NCI-H2227 treated with DMSO at 0.1 percent for 48 hours (cell line): Measurements from ENCODE around the gene PRRT2.

Source experiments
- DNase-seq: peaks from one replicate; lab custom pipeline; 2025; lab: John Stamatoyannopoulos, UW

Gene PRRT2

GRCh38 chr16:29835926-29836325 is 23.9 kb downstream of the PRRT2 start:
- no peak for DNase-seq

DNA sequence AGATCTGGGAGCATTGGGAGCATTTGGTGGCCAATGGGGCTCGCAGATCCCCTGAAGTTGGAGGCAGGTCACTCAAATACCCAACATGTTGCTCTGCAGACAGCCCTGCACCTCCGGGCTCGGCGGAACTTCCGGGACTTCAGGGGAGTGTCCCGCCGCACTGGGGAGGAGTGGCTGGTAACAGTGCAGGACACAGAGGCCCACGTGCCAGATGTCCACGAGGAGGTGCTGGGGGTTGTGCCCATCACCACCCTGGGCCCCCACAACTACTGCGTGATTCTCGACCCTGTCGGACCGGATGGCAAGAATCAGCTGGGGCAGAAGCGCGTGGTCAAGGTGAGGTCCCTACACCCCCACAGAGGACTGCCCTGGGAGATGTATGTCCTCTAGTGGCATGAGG is 24.6 kb downstream of the PRRT2 start:
- DNase-seq = no peak

- no peak for DNase-seq
Measured at GRCh38 chr16:29837841-29838240, 25.8 kb downstream of the PRRT2 start.

DNA sequence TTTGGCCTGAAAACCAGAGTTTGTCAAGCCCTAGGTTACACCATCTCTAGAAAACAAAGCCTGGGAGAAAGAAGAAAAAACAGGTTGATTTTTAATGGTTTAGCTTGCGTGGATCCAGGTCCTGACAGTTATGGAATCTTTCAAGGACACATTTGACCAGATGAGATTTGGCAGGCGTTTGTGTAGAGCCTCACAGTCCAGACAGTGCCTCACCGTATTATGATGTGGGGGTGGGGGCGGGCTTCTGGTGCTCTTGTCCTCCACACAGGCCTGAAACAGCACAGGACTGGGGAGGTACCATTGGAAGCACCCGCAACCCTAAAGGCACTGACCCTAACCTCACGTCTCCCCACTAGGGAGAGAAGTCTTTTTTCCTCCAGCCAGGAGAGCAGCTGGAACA is 27.8 kb downstream of the PRRT2 start:
- DNase-seq = no peak

DNA sequence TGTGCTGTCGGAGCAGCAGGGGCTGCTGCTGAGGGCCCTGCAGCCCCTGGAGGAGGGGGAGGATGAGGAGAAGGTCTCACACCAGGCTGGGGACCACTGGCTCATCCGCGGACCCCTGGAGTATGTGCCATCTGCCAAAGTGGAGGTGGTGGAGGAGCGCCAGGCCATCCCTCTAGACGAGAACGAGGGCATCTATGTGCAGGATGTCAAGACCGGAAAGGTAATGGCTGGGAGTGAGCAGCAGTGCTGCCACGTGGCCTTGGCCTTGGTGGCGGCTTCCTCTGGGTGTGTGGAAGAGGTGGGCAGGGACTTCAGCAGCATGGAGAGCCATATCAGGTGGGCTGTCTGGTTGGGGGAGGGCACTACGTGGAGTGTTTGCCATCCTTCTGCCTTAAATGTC is 28.2 kb downstream of the PRRT2 start:
- no peak for DNase-seq

DNA sequence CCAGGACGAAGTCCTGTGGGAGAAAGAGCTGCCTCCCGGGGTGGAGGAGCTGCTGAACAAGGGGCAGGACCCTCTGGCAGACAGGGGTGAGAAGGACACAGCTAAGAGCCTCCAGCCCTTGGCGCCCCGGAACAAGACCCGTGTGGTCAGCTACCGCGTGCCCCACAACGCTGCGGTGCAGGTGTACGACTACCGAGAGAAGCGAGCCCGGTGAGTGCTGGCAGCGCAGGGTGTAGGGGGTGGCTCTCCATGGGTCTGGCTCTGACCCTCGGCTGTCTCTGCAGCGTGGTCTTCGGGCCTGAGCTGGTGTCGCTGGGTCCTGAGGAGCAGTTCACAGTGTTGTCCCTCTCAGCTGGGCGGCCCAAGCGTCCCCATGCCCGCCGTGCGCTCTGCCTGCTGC is 29.6 kb downstream of the PRRT2 start:
- no peak for DNase-seq

DNA sequence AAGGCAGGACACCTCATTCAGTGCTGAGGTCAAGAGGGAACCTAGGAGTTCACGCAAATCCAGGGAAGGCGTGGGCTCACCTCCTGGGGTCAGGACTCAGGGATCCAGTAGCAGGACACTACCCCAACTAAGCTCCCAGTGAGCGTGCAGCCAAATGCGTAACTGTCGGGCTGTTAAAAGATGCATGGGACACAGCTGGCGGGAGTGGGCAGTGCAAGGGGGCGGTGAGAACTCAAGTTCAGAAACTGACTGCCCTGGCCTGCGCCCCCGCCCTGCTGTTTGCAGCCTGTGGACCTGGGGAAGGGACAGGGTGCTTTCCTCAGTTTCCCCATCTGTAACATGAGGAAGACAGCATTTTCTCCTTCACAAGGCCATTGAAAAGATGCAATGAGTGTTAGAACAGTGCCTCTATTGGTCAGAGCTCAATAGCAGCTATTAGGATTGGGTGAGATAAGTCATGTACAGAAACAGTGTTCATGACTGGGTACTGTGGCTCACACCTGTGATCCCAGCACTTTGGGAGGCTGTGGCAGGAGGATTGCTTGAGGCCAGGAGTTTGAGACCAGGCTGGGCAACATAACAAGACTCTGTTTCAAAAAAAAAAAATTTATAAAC is 30.8 kb downstream of the PRRT2 start:
- no peak for DNase-seq

DNA sequence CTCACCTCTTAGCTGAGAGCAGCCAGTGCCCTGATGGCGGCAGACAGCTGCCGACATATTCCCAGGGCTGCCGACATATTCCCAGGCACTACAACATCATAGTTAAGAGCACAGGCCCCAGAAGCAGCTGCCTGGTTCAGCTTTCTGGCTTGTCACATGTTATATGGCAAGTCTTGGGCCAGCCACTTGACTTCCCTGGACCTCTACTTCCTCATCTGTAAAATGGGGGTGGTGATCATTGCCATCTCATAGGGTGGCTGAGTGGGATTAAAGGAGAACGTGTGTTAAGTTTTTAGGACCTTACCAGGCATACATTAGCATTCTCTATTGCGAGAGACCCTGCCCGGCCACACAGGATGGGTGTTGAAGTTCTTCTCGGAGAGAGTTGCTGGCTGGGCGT is 31.9 kb downstream of the PRRT2 start:
- DNase-seq = no peak

DNA sequence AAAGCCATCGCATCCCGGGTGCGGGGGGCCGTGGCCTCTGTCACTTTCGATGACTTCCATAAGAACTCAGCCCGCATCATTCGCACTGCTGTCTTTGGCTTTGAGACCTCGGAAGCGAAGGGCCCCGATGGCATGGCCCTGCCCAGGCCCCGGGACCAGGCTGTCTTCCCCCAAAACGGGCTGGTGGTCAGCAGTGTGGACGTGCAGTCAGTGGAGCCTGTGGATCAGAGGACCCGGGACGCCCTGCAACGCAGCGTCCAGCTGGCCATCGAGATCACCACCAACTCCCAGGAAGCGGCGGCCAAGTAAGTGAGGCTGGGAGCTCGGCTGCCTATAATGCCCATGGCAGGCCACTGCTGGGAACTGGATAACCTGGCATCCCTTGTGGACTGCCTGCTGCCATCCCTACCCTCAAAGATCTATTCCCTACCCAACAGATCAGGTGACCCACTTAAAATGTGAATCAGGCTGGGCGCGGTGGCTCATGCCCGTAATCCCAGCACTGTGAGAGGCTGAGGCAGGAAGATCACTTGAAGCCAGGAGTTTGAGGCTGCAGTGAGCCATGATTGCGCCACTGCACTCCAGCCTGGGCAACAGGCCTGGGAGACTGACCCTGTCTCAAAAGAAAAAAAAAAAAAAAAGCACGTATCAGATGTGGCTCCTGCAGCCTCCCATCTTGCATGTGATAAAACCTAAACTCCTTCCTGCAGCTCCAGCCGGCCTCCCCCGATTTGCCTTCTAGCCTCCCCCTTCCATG is 32.8 kb downstream of the PRRT2 start:
- no peak for DNase-seq

GRCh38 chr16:29845656-29846055 is 33.7 kb downstream of the PRRT2 start:
- no peak for DNase-seq

GRCh38 chr16:29848420-29849297 is 36.7 kb downstream of the PRRT2 start:
- no peak for DNase-seq

GRCh38 chr16:29849505-29849904 is 37.5 kb downstream of the PRRT2 start:
- DNase-seq = peak; percentile 15

DNA sequence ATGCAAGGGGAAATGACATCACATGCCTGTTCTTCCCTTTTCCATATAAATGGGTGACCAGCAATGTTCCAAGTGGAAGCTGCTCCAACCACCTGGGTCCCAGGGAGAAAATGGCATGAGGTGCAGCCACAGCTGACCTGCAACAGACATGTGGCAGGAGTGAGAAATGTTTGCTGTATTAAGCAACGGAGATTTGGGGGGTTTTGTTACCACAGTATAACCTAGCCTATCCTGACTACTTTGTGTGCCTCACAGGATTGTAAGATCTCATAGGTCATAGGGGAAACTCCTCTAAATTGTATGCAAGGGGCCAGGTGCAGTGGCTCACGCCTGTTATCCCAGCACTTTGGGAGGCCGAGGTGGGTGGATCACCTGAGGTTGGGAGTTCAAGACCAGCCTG is 39.0 kb downstream of the PRRT2 start:
- no peak for DNase-seq

- no peak for DNase-seq
Measured at GRCh38 chr16:29852654-29853053, 40.7 kb downstream of the PRRT2 start.

DNA sequence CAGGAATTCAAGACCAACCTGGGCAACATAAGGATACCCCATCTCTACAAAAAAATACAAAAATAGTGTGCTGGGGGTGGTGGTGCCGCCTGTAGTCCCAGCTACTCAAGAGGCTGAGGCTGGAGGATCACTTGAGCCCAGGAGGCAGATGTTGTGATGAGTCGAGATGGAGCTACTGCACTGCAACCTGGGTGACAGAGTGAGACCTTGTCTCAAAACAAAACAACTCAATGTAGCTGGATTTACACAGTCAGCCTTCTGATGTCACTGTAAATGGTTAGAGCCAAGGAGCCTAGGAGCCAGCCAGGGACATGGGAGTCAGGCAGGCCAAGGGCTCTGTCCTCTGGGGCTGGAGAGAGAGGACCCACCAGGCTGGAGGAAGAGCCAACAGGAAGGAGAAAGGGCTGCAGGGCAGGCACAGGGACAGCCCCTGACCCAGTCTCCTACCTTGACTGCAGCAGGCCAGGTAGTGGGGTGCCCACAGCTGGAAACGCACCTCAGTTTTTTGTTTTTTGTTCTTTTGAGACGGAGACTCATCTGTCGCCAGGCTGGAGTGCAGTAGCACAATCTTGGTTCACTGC is 42.6 kb downstream of the PRRT2 start:
- no peak for DNase-seq

DNA sequence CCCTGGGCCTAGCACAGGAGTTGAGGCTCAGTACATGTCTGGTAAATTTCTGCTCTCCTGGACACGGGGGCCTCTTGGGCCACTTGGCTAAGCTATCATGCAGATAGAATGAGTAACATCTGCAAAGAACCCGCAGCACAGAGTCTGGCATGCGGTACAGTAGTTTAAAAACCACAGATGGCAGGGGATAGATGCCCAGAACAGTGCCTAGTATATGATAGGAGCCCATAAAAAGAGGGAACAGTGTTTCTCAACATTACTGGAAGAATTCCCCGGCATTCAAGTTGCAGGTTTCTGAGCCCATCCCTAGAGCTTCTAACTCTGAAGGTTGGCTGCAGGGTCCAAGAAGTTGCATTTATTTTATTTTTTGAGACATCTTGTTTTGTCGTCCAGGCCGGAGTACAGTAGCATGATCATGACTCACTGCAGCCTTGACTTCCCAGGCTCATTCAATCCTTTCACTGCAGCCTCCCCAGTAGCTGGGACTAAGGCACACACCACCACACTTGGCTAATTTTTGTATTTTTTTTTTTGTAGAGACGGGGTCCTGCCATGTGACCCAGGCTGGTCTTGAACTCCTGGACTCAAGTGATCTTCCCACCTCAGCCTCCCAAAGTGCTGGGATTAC is 45.3 kb downstream of the PRRT2 start:
- no peak for DNase-seq

DNA sequence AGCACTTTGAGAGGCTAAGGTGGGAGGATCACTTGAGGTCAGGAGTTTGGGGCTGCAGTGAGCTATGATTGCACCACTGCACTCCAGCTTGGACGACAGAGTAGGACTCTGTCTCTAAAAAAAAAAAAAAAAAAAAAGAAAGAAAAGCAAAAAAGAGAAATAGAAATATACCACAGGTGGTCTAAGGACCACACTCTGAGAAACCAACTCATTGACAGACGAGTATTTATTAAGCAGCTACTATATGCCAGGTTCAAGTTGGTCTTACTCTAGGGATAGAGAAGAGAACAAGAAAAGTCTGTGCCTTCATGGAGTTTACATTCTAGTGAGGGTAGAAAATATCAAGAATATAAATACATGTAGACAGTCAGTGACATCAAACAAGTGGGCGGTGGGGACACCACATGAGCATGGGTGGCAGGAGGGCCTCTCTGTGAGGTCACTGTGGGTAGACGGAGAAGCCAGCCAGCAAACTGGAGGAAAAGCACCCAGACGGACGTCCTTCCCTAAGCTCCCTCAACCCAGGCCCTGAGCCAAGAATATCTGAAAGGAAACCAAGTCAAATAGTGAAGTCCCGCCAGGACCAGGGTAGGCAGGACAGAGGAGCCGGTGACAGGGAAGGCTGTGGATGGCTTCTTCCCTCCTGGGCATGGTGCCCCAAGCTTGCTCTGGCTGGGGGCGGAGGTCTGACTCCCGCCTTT is 46.3 kb downstream of the PRRT2 start:
- no peak for DNase-seq

DNA sequence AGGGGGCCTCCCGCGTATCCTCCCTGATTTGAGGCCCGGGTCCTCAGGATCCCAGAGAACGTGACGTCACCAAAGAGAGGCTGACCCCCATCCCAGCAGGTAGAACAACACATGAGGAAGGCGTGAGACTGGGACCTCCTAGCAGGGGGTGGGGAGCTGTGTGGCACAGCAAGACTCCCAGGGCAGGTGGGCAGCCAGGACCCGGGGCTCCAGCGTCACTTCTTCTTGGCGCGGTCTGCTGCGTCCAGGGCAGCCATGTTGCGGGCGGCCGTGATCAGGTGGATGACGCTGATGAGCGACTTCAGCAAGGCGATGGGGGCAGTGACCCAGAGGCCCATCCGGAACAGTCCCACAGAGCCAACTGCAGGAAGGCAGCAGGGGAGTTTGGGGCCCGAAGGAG is 47.0 kb downstream of the PRRT2 start:
- no peak for DNase-seq

DNA sequence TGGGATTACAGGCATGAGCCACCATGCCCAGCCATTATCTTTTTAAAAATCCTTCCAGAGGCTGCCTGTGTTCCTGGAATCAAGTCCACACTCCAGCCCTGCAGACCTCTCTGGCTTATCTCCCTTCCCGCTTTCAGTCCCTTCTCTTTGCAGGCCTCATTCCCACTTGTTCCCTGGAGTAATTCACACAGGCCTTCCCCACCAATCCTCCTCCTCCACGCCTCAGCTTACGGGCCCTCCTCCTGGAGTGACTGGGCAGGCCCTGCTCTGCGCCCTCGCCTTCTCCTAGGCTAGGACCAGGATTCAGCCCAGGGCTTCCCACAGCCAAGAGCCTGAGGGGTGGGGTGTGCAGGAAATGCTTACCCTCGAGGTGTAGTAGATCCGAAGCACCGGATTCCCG is 48.2 kb downstream of the PRRT2 start:
- DNase-seq = no peak

DNA sequence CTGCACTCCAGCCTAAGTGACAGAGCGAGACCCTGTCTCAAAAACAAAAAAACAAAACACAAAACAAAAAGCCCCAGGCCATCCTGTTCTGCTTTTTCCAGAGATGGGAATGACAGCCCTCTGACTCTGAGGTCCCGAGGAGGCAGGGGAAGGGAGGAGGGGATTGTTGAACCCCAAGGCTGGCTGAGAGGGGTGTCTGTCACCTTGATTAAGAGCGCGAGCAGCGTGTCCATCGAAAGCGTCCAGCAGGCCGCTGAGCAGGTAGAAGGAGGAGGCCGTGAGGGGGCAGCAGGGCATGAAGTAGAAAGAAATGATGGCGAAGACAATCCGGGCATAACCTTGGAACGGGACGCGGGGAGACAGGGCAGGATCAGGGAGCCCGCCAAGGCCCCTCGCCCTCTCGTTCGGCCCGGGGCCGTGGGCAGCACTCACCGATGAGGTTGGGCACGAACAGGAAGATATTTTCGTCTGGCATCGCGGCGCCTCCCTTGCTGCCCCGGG is 50.4 kb downstream of the PRRT2 start:
- no peak for DNase-seq
